GM18907 (cell line): ENCODE data around the gene FAM13A.

ENCODE experiments used
- ATAC-seq: cut with Tn5 transposase; IDR thresholded peaks from one replicate; pipeline ENCODE4 v1.9.1; 2021; ENCODE audit warnings: mild to moderate bottlenecking, moderate library complexity; ENCODE audit not compliant: unreplicated experiment

Gene FAM13A

GRCh38 chr4:88818631-88819470, 238.1 kb downstream of the FAM13A start:
- ATAC-seq = no peak

DNA sequence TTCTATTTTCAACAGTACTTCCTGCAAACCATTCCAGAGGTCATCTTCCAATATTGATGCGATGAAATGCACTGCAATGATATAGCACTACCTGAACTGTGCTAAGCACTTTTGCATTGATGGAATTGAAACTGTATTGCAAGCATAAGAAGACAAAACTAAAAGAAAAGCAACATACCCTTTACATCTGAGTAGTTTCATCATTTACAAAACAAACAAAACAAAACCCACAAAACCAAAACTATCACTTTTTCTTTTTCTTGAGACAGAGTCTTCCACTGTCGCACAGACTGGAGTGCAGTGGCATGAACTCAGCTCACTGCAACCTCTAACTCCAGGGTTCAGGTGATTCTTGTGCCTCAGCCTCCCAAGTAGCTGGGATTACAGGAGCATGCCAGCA, 239.2 kb downstream of the FAM13A start:
- ATAC-seq = peak; percentile 31

GRCh38 chr4:88816360-88816759, 240.6 kb downstream of the FAM13A start:
- ATAC-seq = no peak

- no peak for ATAC-seq
Measured at GRCh38 chr4:88814043-88814617, 242.9 kb downstream of the FAM13A start.

DNA sequence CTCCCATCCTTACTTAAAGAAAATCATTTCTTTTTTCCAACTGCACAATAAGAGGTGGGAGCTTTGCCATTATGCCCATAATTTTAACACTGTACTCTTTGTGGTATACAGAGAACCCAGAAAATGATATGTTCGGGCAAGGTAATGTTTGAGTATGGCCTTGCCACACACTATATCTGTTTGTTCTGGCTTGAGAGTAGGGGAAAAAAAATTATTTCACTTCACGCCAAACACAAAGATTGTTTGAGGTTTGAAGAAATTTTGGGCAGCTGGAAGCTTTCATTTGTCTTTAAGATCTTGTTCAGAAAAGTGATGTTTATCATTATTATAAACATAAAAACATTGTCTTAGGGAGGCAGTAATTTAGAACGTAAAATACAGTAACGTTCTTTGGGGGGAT, 244.0 kb downstream of the FAM13A start:
- ATAC-seq = no peak

DNA sequence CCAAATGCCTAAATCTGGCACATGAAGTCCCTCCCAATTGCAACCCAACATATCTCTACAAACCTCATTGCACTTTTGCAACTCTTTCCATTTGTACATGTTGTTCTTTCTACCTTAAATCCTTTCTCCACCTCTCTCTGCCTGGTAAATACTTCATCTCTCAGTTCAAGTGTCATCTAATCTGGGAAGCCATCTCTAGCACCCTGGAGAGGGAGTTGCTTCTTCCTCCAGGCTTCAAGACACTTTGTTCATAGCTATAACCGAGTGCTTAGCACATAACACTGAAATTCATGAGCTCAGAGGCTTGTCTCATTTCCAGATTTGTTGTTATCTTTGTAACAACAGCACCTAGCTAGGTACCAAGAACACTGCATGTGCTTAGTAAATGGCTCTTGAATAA, 244.6 kb downstream of the FAM13A start:
- ATAC-seq = no peak

- no peak for ATAC-seq
Measured at GRCh38 chr4:88811904-88812303, 245.1 kb downstream of the FAM13A start.

- ATAC-seq = no peak
Measured at GRCh38 chr4:88810325-88810724, 246.7 kb downstream of the FAM13A start.

DNA sequence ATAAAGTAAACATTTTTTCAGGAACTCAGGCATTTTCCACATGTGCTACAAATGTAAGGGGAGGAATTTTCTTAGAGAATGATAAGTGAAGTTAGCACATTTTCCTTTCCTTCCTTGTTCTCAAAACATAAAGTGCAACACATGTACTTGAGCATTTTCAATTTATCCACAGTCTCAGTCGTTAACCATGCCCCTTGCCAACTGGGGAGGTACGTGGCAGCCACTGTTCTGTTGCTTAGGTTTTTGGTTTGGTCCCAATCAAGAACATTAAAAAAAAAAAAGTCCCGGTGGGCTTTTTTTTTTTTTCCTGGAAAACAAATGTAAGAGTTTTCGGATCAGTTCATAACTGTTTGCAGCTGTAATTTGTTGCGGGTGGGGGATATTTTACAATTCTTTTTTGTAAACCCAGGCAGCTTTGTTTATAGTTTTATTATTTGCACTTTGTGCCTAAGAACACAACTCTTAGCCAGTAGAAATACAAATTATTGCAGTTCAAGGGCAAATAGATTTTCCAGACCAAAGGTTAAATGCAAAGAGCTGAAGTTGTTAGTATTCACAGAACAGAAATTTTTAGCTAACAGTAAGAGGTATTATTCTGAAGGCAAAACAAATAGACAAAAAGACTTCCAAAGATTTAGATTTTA, 247.3 kb downstream of the FAM13A start:
- ATAC-seq = no peak

- no peak for ATAC-seq
Measured at GRCh38 chr4:88809101-88809500, 247.9 kb downstream of the FAM13A start.

- ATAC-seq = no peak
Measured at GRCh38 chr4:88807499-88807898, 249.5 kb downstream of the FAM13A start.

DNA sequence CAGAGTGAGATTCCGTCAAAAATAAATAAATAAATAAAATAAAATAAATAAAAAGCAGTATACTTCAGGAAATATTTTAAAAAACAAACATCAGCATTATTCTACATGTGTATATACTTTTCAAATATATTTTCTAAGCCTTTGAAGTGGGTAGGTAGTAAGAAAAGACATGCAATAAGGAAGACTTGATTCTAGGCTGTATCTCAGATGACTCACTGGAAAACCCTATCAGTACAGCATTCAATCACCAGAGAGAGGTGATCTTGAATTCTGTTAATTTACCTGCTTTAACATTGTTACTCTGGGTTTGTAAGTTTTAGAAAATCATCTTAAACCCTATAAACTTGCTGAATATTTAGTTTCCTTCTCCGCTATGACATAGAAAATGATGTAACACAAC, 252.8 kb downstream of the FAM13A start:
- ATAC-seq = no peak

DNA sequence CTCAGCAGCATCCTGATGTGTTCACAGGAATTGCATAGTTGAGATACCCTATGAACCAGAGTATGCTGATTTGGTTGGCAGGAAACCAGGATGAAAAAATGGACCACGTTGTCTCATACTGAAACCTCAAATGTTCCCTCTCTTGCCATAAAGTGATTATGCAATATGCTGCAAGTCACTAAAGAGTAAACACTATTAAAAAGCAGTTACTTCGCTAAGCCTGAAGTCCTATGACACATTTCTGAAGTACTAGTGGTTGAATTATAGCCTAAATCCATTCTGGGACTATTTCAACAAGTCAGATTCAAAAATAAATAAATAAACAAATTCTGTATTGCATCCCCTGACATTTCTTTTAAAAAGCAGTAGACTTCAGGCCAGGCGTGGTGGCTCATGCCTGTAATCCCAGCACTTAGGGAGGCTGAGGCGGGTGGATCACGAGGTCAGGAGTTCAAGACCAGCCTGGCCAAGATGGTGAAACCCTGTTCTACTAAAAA, 253.3 kb downstream of the FAM13A start:
- ATAC-seq = peak; percentile 92

DNA sequence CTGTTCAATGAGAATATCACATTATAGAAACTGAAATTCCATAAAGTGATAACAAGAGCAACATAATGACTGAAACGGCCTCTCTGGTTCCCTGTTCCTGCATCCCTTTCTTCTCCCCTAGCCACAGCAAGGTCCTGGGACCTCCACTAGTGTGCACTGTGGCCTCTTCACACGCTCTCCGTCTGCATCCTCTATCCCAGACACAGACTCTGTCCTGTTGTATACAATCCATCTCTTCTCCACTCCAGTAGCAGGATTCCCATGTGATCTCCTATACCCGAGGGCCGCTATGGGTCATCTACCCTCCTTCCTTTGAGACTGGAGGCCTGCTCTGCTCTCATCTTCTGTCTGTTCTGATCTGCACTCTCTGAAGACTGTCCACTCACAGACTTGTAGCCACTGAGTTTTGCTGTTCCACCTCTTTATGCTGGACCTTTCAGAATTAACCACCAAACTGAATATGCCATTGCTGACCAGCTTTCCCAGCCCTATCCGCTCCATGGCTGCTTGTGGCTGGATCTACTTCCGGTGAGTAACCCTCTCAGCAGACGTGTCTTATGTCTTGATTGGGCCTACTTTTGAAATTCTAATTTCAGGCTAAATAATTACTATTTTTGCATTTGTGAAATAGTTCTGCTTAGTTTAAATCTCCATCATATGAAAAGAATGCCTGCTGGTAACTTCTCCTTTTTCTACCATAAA, 254.2 kb downstream of the FAM13A start:
- no peak for ATAC-seq

DNA sequence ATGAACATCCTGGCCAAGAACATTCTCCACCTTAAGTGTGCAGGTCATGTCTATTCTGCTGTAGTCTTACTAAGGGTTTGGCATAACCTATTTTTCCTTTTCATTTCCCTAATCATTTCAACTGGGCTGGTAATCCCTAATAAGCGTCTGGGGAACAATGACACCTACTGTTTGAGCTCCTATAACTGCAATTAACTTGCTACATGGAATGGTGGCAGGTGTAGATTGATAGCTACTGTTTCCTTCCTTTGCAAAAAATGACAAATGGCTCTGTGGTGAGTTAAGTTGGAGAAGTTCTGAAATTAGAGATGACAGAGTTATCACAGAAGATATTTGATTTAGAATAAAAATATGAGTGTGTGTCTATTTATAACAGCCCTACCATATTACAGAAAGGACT, 254.8 kb downstream of the FAM13A start:
- ATAC-seq = no peak

DNA sequence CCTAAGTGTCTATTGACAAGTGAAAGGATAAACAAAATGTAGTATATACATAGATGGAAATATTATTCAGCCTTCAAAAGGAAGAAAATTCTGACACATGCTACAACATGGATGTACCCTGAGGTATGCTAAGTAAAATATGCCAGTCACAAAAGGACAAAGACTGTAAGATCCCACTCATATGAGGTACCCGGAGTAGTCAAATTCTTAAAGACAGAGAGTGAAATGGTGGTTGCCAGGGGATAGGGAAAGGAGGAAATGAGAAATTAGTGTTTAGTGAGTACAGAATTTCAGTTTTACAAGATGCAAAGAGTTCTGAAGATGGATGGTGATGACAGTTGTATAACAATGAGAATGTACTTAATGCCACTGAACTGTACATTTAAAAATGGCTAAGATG, 257.1 kb downstream of the FAM13A start:
- peak; percentile 37 for ATAC-seq

DNA sequence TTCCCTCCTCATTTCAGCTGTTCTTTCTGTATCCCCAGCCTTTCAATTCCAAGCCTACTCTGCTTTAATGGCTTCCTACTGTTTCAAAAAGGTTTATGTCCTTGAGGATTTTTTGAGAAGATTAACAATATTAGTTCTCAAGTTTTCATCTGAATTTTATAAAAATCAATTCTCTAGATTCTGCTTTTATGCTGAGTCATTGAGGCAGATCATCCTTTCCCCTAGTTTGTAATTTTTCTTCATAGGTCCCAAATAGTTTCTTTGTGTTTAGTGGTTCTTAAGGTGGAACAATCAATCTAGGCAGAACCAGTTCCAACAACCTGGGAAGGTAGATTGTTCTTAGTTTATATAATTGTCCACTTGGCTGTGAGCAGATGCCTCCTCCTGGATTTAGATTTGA, 259.3 kb downstream of the FAM13A start:
- no peak for ATAC-seq

- no peak for ATAC-seq
Measured at GRCh38 chr4:88796545-88796944, 260.4 kb downstream of the FAM13A start.

- ATAC-seq = no peak
Measured at GRCh38 chr4:88794952-88795351, 262.0 kb downstream of the FAM13A start.

DNA sequence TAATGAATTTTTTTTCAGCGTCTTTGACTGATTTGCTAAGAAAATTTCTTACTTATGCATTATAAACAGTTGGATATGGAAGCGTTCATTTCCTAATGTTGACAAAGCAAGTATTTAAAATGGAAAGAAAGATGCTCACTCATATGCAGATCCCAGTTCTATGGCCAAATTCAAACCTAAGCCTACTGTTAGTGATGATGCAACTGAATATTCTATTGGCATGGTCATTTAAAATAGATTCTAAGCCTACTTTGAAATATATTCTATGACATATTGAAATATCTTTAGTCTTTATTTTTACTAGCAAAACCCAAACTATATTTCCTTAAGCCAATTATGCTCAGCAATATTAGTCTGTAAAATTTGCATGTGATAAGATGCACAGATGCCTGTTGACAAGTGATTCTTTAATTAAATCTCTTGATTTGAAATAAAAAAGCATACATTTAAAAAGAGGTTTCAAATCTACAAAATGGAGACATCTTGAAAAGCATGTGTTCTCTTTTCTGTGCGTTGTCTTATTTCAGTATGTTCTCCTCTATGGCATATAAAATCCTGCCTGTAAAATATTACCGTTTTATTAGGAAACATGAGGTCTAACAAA, 262.8 kb downstream of the FAM13A start:
- ATAC-seq = no peak

DNA sequence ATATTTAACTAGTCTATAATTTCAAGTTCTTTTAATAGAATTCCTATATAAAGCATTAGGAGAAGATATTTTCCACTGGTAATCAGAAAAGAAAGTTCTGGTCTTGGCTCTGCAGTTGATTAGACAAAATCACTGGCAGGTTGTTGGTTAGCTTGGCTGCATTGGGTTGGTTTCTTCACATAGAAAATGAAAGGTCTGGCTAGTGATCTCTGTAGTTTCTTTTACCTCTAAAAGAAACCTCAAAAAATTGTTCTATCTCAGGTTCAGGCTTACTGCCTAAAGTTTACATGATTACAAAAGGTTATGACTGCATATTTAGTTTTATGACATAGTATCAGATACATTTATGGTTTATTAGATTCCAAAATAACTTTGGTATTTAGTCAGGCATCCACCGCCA, 263.5 kb downstream of the FAM13A start:
- peak; percentile 58 for ATAC-seq
